ENCODE measurements around the gene TRIM14.

GRCh38 chr9:98092613-98092931, 26.4 kb downstream of the TRIM14 start:
- TF ChIP-seq REST (IDR thresholded peaks at IDR 0.05; ENCODE audit: insufficient read depth in 1 of 2, low read depth in 2 of 2, low read length in 2 of 2) (no peak), POLR2AphosphoS5 (IDR thresholded peaks at IDR 0.05; ENCODE audit: low read depth, low read length) (no peak), SIN3A (IDR thresholded peaks at IDR 0.05; ENCODE audit: borderline replicate concordance, insufficient read depth, low read length) (no peak)
